Right lobe of liver (tissue), 4 donors: ENCODE results near the gene PTBP3.

Source experiments
- CTCF ChIP-seq, 4 donors: fragments of 200-600 bp in 3 of 4; fragments of 450-650 bp in 1 of 4; IDR thresholded peaks; one replicate each; pipeline versions ENCODE4 v1.5.1 to v1.8.0; 2016 to 2022; ENCODE audit warnings: antibody characterized with exemption in 4 of 4, mild to moderate bottlenecking in 2 of 4
- POLR2A ChIP-seq: fragments of 450-650 bp; IDR thresholded peaks from one replicate; pipeline ENCODE4 v1.6.1; 2017; ENCODE audit warnings: antibody characterized with exemption, mild to moderate bottlenecking
- donor health status: DM: no; HTN: no; CAD: no.
- donor health status: DM: no; HTN: no; CAD: no.
- donor health status: DM: no; HTN: yes; CAD: no.

- TF ChIP-seq CTCF (IDR thresholded peaks at IDR 0.05) (no peak), POLR2A (no peak)
Observed at GRCh38 chr9:112280904-112281303, 52.5 kb downstream of the PTBP3 start.
